Middle frontal gyrus (tissue), 1 donor: ENCODE data around the gene GZF1.

Experiments
- DNase-seq: peaks from one replicate; pipeline ENCODE4 v3.0.0-alpha.2; 2015; ENCODE audit warnings: low spot score; ENCODE audit errors: extremely low spot score

GZF1 gene

GRCh38 chr20:23369072-23369823, 7.3 kb downstream of the GZF1 start:
- DNase-seq = no peak

- DNase-seq = no peak
Observed at GRCh38 chr20:23370274-23370673, 8.3 kb downstream of the GZF1 start.

- DNase-seq = no peak
Observed at GRCh38 chr20:23370873-23371272, 8.9 kb downstream of the GZF1 start.

DNA sequence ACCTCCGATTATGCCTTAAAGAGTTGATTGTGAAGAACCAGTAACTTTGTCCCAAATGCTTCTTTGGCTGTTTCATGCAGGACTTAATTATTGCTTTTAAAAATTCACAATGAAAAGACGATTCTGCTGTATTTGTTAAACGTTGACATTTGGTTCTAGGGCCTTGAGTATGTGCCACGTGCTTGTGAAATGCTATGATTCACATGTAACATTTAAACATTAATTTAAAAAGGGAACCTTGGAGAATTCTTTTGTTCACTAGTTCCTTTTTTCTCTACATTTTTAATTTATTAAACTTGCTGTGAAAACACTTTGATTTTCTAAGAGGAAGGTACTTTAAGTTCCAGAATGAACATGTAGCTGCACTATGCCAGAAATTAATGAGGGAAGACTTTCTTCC, 9.5 kb downstream of the GZF1 start:
- no peak for DNase-seq

- DNase-seq = no peak
Observed at GRCh38 chr20:23374441-23374840, 12.5 kb downstream of the GZF1 start.

- DNase-seq = no peak
Observed at GRCh38 chr20:23375827-23376226, 13.8 kb downstream of the GZF1 start.

GRCh38 chr20:23379772-23380171, 17.8 kb downstream of the GZF1 start:
- DNase-seq = no peak

DNA sequence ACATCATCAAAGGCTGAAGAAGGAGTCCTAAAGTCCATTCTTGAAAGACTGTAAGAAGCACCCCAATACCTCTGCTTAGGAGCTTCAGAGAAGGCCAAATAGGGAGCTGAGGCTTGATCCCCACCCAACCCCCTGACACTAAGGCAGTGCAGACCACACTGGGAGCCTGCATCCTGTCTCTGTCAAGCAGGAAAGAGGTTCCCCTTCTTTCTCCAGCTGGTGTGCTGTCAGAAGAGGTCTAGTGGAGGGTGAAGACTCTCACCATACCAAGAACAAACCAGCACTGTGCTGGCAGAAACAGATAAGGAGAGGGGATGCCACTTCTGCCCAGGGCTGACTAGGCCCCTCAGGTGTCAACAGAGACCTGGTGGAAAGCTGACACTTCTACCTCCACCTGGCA, 19.9 kb downstream of the GZF1 start:
- DNase-seq = no peak

- DNase-seq = no peak
Observed at GRCh38 chr20:23386304-23387117, 24.5 kb downstream of the GZF1 start.

- DNase-seq = no peak
Observed at GRCh38 chr20:23387118-23387443, 25.1 kb downstream of the GZF1 start.

DNA sequence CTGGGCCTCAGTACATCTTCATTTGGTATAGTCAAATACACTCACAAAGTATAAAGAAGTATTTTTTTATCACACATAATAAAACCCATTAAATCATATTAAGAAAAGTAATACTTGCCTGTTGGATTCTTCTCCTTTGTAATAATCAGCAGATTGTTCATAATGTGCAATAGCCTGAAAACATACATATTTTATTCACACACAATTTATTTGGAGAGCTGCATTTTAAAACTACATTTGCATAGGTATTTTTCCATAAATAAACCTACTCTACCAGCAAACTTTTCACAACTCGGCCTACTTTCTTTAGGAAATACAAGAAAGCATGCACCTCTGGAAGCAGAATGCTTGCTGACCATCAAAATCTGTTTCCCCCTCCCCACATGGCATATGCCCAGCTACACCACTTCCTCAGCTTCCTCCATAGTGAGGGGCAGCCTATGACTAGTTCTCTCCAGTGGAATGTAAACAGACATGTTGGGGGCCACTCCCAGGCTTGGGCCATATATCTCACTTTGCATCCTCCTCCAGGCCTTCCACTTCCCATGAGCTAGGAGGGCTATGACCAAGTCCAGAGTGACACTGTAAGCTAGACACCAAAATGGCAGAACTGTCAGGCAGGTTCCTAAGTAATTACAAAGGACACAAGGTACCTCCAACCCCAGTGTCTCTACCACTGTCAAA, 28.3 kb downstream of the GZF1 start:
- no peak for DNase-seq

GRCh38 chr20:23391707-23392310, 29.8 kb downstream of the GZF1 start:
- no peak for DNase-seq

- DNase-seq = no peak
Observed at GRCh38 chr20:23393996-23394775, 32.2 kb downstream of the GZF1 start.

GRCh38 chr20:23396950-23397627, 35.1 kb downstream of the GZF1 start:
- DNase-seq = no peak

- DNase-seq = no peak
Observed at GRCh38 chr20:23397961-23398360, 36.0 kb downstream of the GZF1 start.

DNA sequence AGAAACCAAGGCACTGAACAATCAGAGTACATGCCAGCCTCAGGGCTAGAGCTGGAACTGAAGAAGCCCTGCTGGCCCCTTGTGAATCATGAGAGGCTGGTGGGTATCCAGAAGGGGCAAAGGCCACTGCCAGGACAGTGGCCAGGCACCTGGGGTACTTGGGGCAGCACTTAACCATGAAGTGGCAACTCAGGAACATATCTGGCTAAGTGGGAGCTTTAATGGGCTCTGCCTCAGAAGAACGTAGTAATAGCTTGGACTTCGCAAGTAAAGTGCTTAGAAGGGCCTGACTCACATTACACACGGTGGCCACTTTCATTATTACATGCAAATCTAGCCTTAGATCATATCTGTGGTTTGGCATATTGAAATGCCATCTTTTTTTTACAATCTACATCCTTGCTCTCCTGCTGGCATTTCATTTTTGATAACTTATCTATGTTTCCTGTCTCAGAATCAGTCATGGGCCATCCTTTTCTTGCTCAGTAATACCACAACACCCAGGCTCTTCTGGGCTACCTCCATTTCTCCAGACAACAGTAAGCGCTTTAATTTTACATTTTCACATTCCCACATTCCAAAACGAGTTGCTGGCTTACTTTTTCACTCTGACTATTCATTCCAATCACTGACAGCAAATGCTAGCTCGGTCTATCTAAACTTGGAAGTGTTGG, 37.7 kb downstream of the GZF1 start:
- DNase-seq = no peak

GRCh38 chr20:23401051-23401450, 39.1 kb downstream of the GZF1 start:
- DNase-seq = no peak

GRCh38 chr20:23403751-23404150, 41.8 kb downstream of the GZF1 start:
- DNase-seq = no peak

GRCh38 chr20:23404196-23404595, 42.2 kb downstream of the GZF1 start:
- DNase-seq = no peak

DNA sequence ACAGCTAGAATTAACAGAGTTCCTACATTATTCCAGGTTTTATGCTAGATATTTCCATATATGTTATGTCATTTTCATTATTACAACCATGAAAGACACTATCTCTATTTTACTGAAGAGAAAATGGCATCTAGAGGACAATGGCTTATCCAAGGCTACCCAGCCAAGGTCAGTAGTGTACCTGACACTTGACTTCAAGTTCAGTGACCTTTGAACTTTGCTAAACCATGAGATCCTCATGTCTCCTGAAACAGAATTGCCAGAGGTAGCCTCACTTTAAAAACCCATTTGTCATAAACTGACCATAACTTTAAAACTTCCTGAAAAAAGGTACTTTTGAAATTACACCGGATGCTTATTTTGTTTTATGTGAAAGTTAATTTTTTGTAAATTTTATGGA, 44.9 kb downstream of the GZF1 start:
- DNase-seq = no peak
